GM18511 (cell line): Measurements from ENCODE around the gene CLN5.

Source experiments
- ATAC-seq: cut with Tn5 transposase; IDR thresholded peaks from one replicate; pipeline ENCODE4 v1.9.1; 2021; ENCODE audit warnings: mild to moderate bottlenecking, moderate library complexity; ENCODE audit not compliant: unreplicated experiment

CLN5 gene

GRCh38 chr13:77016251-77016812 lies 24.5 kb downstream of the CLN5 start:
- ATAC-seq: no peak

GRCh38 chr13:77016888-77017623 lies 25.2 kb downstream of the CLN5 start:
- ATAC-seq: no peak

GRCh38 chr13:77019756-77020155 lies 27.9 kb downstream of the CLN5 start:
- no peak for ATAC-seq

GRCh38 chr13:77022341-77022740 lies 30.5 kb downstream of the CLN5 start:
- ATAC-seq: no peak

- ATAC-seq: peak; percentile 55
These were observed 34.5 kb downstream of the CLN5 start for GRCh38 chr13:77026255-77026860.

- ATAC-seq: peak; percentile 61
These were observed 35.2 kb downstream of the CLN5 start, which contains the start of gene FBXL3 for GRCh38 chr13:77026861-77027621. FBXL3 (minus strand) TSS chr13:77027159; CDS start chr13:77021860, 5,299 bp downstream.

- ATAC-seq: no peak
These were observed 36.3 kb downstream of the CLN5 start for GRCh38 chr13:77028202-77028601.

GRCh38 chr13:77029436-77029835 lies 37.6 kb downstream of the CLN5 start:
- no peak for ATAC-seq

GRCh38 chr13:77031656-77032243 lies 39.9 kb downstream of the CLN5 start:
- ATAC-seq: no peak

GRCh38 chr13:77033717-77034302 lies 41.9 kb downstream of the CLN5 start:
- ATAC-seq: no peak

GRCh38 chr13:77034881-77035280 lies 43.0 kb downstream of the CLN5 start:
- ATAC-seq: no peak

- ATAC-seq: no peak
These were observed 44.4 kb downstream of the CLN5 start for GRCh38 chr13:77036279-77036678.

GRCh38 chr13:77038907-77039480 lies 47.1 kb downstream of the CLN5 start:
- ATAC-seq: no peak

GRCh38 chr13:77040076-77040475 lies 48.2 kb downstream of the CLN5 start:
- ATAC-seq: no peak

GRCh38 chr13:77040835-77041234 lies 49.0 kb downstream of the CLN5 start:
- no peak for ATAC-seq

GRCh38 chr13:77042566-77043177 lies 50.8 kb downstream of the CLN5 start:
- ATAC-seq: no peak

GRCh38 chr13:77047649-77048343 lies 55.9 kb downstream of the CLN5 start:
- no peak for ATAC-seq

- ATAC-seq: no peak
These were observed 56.8 kb downstream of the CLN5 start for GRCh38 chr13:77048681-77049080.

GRCh38 chr13:77053192-77053591 lies 61.3 kb downstream of the CLN5 start:
- ATAC-seq: no peak
